Hepatocyte (in vitro differentiated cells): Measurements from ENCODE around the gene CRISPLD2. TPM values are rescaled to one million over a fixed set of nuclear protein-coding genes. Genes with fewer than 3 reads are reported as not detected.
"Not testable (repeated sequence)": the region's sequence is repeated elsewhere in the genome, so short reads cannot be mapped to it uniquely, and the experiment has no call there.

Source experiments
- DNase-seq: peaks from one replicate; pipeline ENCODE4 v3.0.0-alpha.2; 2016; ENCODE audit warnings: low spot score
- H2AFZ ChIP-seq: fragments of 200-600 bp; sonication (generic); 2 replicates; pipeline ENCODE4 v1.6.0; 2016; ENCODE audit warnings: antibody characterized with exemption, mild to moderate bottlenecking
- H3K27ac ChIP-seq: fragments of 200-600 bp; sonication (generic); 2 replicates; pipeline ENCODE4 v1.5.1; 2016; ENCODE audit warnings: mild to moderate bottlenecking
- H3K27me3 ChIP-seq: fragments of 200-600 bp; sonication (generic); 2 replicates; pipeline ENCODE4 v1.6.1; 2016
- H3K36me3 ChIP-seq: fragments of 200-600 bp; sonication (generic); replicated peaks from 2 replicates; pipeline ENCODE4 v1.5.1; 2016; ENCODE audit warnings: low read depth; ENCODE audit not compliant: insufficient read depth
- H3K4me1 ChIP-seq: fragments of 200-600 bp; sonication (generic); 2 replicates; pipeline ENCODE4 v1.5.1; 2016; ENCODE audit warnings: mild to moderate bottlenecking, moderate library complexity; ENCODE audit not compliant: insufficient read depth
- H3K4me2 ChIP-seq: fragments of 200-600 bp; sonication (generic); 2 replicates; pipeline ENCODE4 v1.6.0; 2016
- H3K4me3 ChIP-seq: fragments of 200-600 bp; sonication (generic); 2 replicates; pipeline ENCODE4 v1.5.1; 2016; ENCODE audit warnings: mild to moderate bottlenecking
- H3K79me2 ChIP-seq: fragments of 200-600 bp; sonication (generic); 2 replicates; pipeline ENCODE4 v1.6.0; 2017; ENCODE audit warnings: mild to moderate bottlenecking
- H3K9me2 ChIP-seq: fragments of 200-600 bp; sonication (generic); replicated peaks from 2 replicates; pipeline ENCODE4 v1.6.0; 2017; ENCODE audit warnings: mild to moderate bottlenecking; ENCODE audit not compliant: insufficient read depth
- H3K9me3 ChIP-seq: fragments of 200-600 bp; sonication (generic); 2 replicates; pipeline ENCODE4 v1.5.1; 2016; ENCODE audit warnings: low read depth, mild to moderate bottlenecking
- H4K20me1 ChIP-seq: fragments of 200-600 bp; sonication (generic); 2 replicates; pipeline ENCODE4 v1.6.0; 2016; ENCODE audit warnings: mild to moderate bottlenecking; ENCODE audit not compliant: insufficient read depth, poor library complexity, severe bottlenecking
- CTCF ChIP-seq: fragments of 200-600 bp; sonication (generic); IDR thresholded peaks from 2 replicates; pipeline ENCODE4 v1.5.1; 2016; ENCODE audit warnings: antibody characterized with exemption, mild to moderate bottlenecking; ENCODE audit not compliant: poor library complexity
- EZH2 ChIP-seq: fragments of 200-600 bp; sonication (generic); IDR thresholded peaks from 2 replicates; pipeline ENCODE4 v1.6.1; 2016; ENCODE audit warnings: antibody characterized with exemption, mild to moderate bottlenecking, borderline replicate concordance
- EZH2phosphoT487 ChIP-seq: fragments of 200-600 bp; sonication (generic); IDR thresholded peaks from one replicate; pipeline ENCODE4 v1.6.1; 2018; ENCODE audit warnings: antibody characterized with exemption, mild to moderate bottlenecking, low read depth, moderate library complexity; ENCODE audit not compliant: unreplicated experiment, severe bottlenecking
- WGBS: methylation state at CpG from one replicate; pipeline ENCODE4 v1.1.6; 2016; ENCODE audit warnings: low lambda C conversion rate; ENCODE audit errors: missing lambda C conversion rate; 5-methylcytosine and 5-hydroxymethylcytosine counted together
- polyA plus RNA-seq: library from polyadenylated mRNA; unstranded; fragments of >200 nt; fragmentation: Nextera tagmentation; extraction: Ambion mirVana; gene quantifications from 2 replicates; pipeline ENCODE4 v1.2.1, GENCODE V29; 2016
- total RNA-seq: library from RNA; depleted of rRNA; stranded (reverse); fragments of >200 nt; gene quantifications from 2 replicates; pipeline ENCODE4 v1.2.3, GENCODE V29; 2014

CRISPLD2 gene
- total and polyA plus RNA-seq, 2 experiments from 2014 or later: 281 to 315 TPM

- H3K79me2 ChIP-seq: no peaks in the 10 kb centered on the region
- no peaks in the 10 kb centered on the region for H3K9me2 ChIP-seq
- no peak overlapping the region for H2AFZ ChIP-seq
- no peaks in the 10 kb centered on the region for H4K20me1 ChIP-seq
- no peaks in the 10 kb centered on the region for H3K36me3 ChIP-seq
- H3K27ac ChIP-seq: no peak overlapping the region
- no peaks in the 10 kb centered on the region for H3K4me1 ChIP-seq
- no peak overlapping the region for H3K4me3 ChIP-seq
- WGBS: 98% methylated on average over 17 of the region's 17 CpGs
- no peak overlapping the region for H3K4me2 ChIP-seq
- H3K27me3 ChIP-seq: no peaks in the 10 kb centered on the region
- DNase-seq: no peak
- TF ChIP-seq EZH2 (no peak), CTCF (no peak), EZH2phosphoT487 (no peak)
- H3K9me3 ChIP-seq: no peaks in the 10 kb centered on the region
These were observed 49.2 kb downstream of the CRISPLD2 start for GRCh38 chr16:84868829-84869472.

- no peak overlapping the region for H3K4me3 ChIP-seq
- H4K20me1 ChIP-seq: no peaks in the 10 kb centered on the region
- no peaks in the 10 kb centered on the region for H3K36me3 ChIP-seq
- H3K4me1 ChIP-seq: no peaks in the 10 kb centered on the region
- no peaks in the 10 kb centered on the region for H3K79me2 ChIP-seq
- no peaks in the 10 kb centered on the region for H3K27me3 ChIP-seq
- DNase-seq: no peak
- H3K9me3 ChIP-seq: no peaks in the 10 kb centered on the region
- no peak overlapping the region for H3K4me2 ChIP-seq
- TF ChIP-seq EZH2phosphoT487: no peak
- TF ChIP-seq EZH2: no peak
- TF ChIP-seq CTCF: no peak
- no peak overlapping the region for H3K27ac ChIP-seq
- H3K9me2 ChIP-seq: no peaks in the 10 kb centered on the region
- WGBS: 94% methylated on average over 15 of the region's 15 CpGs
- no peak overlapping the region for H2AFZ ChIP-seq
These were observed 49.7 kb downstream of the CRISPLD2 start for GRCh38 chr16:84869473-84869845.

GRCh38 chr16:84872971-84873370 is 53.2 kb downstream of the CRISPLD2 start:
- H3K36me3 ChIP-seq, H3K79me2 ChIP-seq, H3K27me3 ChIP-seq, H3K4me1 ChIP-seq, H3K9me2 ChIP-seq, H3K9me3 ChIP-seq, H3K4me2 ChIP-seq, DNase-seq, H3K27ac ChIP-seq, H4K20me1 ChIP-seq, H3K4me3 ChIP-seq, H2AFZ ChIP-seq: not testable (repeated sequence)
- 94% methylated on average over 17 of the region's 17 CpGs for WGBS

GRCh38 chr16:84874004-84874435 is 54.2 kb downstream of the CRISPLD2 start:
- no peaks in the 10 kb centered on the region for H3K9me2 ChIP-seq
- H3K79me2 ChIP-seq: no peaks in the 10 kb centered on the region
- DNase-seq: no peak
- no peak overlapping the region for H2AFZ ChIP-seq
- no peaks in the 10 kb centered on the region for H3K9me3 ChIP-seq
- no peaks in the 10 kb centered on the region for H4K20me1 ChIP-seq
- H3K36me3 ChIP-seq: no peaks in the 10 kb centered on the region
- no peaks in the 10 kb centered on the region for H3K4me1 ChIP-seq
- no peak overlapping the region for H3K4me3 ChIP-seq
- WGBS: 67% methylated on average over 4 of the region's 4 CpGs
- H3K27ac ChIP-seq: peak overlapping the region; percentile 64
- no peak overlapping the region for H3K4me2 ChIP-seq
- TF ChIP-seq EZH2 (no peak), EZH2phosphoT487 (no peak), CTCF (no peak)
- H3K27me3 ChIP-seq: no peaks in the 10 kb centered on the region
